Lung (tissue), 12 donors: Measurements from ENCODE around the gene STXBP6. TPM values are rescaled to one million over a fixed set of nuclear protein-coding genes. Genes with fewer than 3 reads are reported as not detected.

Experiments
- ATAC-seq: fragments of 200-7000 bp; cut with Tn5 transposase; one replicate; pipeline ENCODE4 v1.9.1; 2020; ENCODE audit warnings: moderate number of reproducible peaks; ENCODE audit not compliant: insufficient read depth, low FRiP score
- DNase-seq, 3 donors: peaks; one replicate each; pipeline ENCODE4 v3.0.0-alpha.2; 2013 to 2017
- H3K27ac ChIP-seq, 2 donors: one replicate each; pipeline ENCODE4 v1.5.1; 2013; ENCODE audit warnings: mild to moderate bottlenecking in 2 of 2, moderate library complexity in 2 of 2, control low read depth in 1 of 2, inconsistent platforms in 1 of 2, low read depth in 1 of 2, low read length in 1 of 2
- H3K27me3 ChIP-seq, 3 donors: one replicate each; pipeline ENCODE4 v1.5.1; 2013; ENCODE audit warnings: low read length in 2 of 3; ENCODE audit not compliant: control insufficient read depth in 3 of 3, insufficient read depth in 3 of 3
- H3K36me3 ChIP-seq, 4 donors: one replicate each; pipeline ENCODE4 v1.5.1; 2013; ENCODE audit warnings: low read length in 4 of 4, mild to moderate bottlenecking in 1 of 4, moderate library complexity in 1 of 4; ENCODE audit not compliant: control insufficient read depth in 4 of 4, insufficient read depth in 4 of 4
- H3K4me1 ChIP-seq, 5 donors: one replicate each; pipeline ENCODE4 v1.5.1; 2013; ENCODE audit warnings: low read length in 5 of 5, mild to moderate bottlenecking in 2 of 5, moderate library complexity in 1 of 5; ENCODE audit not compliant: control insufficient read depth in 5 of 5, insufficient read depth in 5 of 5
- H3K4me3 ChIP-seq: one replicate; pipeline ENCODE4 v1.5.1; 2013; ENCODE audit warnings: mild to moderate bottlenecking, control low read depth, moderate library complexity
- H3K9ac ChIP-seq, 2 donors: one replicate each; pipeline ENCODE4 v1.5.1; 2013; ENCODE audit warnings: low read length in 2 of 2, control low read depth in 1 of 2; ENCODE audit not compliant: insufficient read depth in 1 of 2
- H3K9me3 ChIP-seq, 4 donors: one replicate each; pipeline ENCODE4 v1.5.1; 2013; ENCODE audit warnings: low read length in 3 of 4, mild to moderate bottlenecking in 1 of 4, moderate library complexity in 1 of 4; ENCODE audit not compliant: control insufficient read depth in 4 of 4, insufficient read depth in 3 of 4
- CTCF ChIP-seq: IDR thresholded peaks from 2 replicates; pipeline ENCODE4 v1.5.1; 2012; ENCODE audit warnings: mild to moderate bottlenecking; ENCODE audit errors: control extremely low read depth, extremely low read depth
- whole genome bisulfite sequencing, 2 donors: extraction: QIAGEN DNeasy Blood & Tissue Kit; methylation state at CpG; one replicate each; pipeline ENCODE4 v1.1.7; 2013; 5-methylcytosine and 5-hydroxymethylcytosine counted together
- polyA plus RNA-seq, 2 donors: library from polyadenylated mRNA; stranded (reverse); fragments of 200-250 nt; gene quantifications; one replicate each; pipeline ENCODE4 v1.2.1, GENCODE V29; 2013
- total RNA-seq, 2 donors: library from RNA; depleted of rRNA in 1 of 2; stranded (reverse); fragments of >200 nt in 1 of 2; gene quantifications; one replicate each; pipeline ENCODE4 v1.2.1, GENCODE V29; 2014 to 2021
- donor health status: control.
- donor health status: control.
- donor health status: Bipolar disorder and iron deficiency.
- donor health status: healthy.
- donor health status: DM: yes; HTN: yes; CAD: no.

STXBP6 gene
- total and polyA plus RNA-seq, 4 donors: 9.3 to 42.5 (median 10.5) TPM

DNA sequence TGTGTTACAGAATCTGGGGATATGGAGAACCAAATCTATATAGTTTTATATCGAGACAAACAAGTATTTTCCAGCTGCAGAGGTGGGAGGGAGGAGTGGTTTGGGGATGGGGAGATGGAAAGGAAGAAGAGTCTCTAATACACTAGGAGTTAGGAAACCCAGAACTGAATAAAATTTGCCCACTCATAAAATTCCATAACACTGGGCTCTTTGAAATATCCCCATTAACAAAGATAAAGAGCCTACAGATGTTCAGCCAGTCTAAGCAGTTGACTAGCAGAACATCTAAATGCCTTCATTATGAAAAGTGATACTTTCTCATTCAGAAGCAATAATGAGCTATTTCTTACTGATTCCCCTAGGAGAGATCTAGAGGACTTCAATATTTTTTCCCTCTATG is 264.2 kb downstream of the STXBP6 start:
- no peak for DNase-seq
- H3K27ac ChIP-seq: no peak overlapping the region
- H3K9me3 ChIP-seq: no peaks in the 10 kb centered on the region
- no peak overlapping the region for H3K4me3 ChIP-seq
- 91 to 93% methylated on average over 1 of the region's 1 CpG for WGBS, 2 donors
- no peaks in the 10 kb centered on the region for H3K27me3 ChIP-seq
- peaks cover 0 to 39% (median 10%) of the 10 kb centered on the region in 5 donors for H3K4me1 ChIP-seq
- H3K9ac ChIP-seq: no peak overlapping the region
- no peak for ATAC-seq
- H3K36me3 ChIP-seq: no peaks in the 10 kb centered on the region
- TF ChIP-seq CTCF: no peak

- Histone ChIP-seq H3K9me3 (no peaks in the 10 kb centered on the region), H3K4me3 (no peak overlapping the region), H3K36me3 (no peaks in the 10 kb centered on the region), H3K27me3 (no peaks in the 10 kb centered on the region), H3K27ac (no peak overlapping the region), H3K4me1 (peaks cover 0 to 39% (median 10%) of the 10 kb centered on the region in 5 donors), H3K9ac (no peak overlapping the region)
- no peak for TF ChIP-seq CTCF
- ATAC-seq (no peak), DNase-seq (no peak)
Observed at GRCh38 chr14:24784981-24785380, 265.0 kb downstream of the STXBP6 start.

DNA sequence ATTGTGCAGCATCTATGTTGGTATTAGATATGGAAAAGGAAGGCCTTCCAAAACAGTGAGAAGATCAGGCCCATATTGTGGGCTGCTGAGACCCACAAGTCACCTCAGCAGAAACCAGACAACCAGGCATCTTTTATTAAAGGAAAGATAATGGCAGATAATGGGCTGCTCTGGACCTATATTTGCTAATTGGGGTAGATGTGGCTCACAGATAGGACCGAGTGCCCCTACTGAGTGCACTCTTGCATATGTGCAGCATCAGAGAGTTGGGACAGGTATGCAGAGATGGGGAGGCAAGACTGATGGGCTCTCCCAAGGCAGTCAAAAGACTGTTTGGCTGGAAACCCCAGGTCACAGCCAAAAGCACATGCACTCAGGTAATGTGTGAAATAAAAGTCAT is 266.2 kb downstream of the STXBP6 start:
- Histone ChIP-seq H3K9ac (no peak overlapping the region), H3K27me3 (no peaks in the 10 kb centered on the region), H3K4me3 (no peak overlapping the region), H3K9me3 (no peaks in the 10 kb centered on the region), H3K4me1 (peaks cover 0 to 33% (median 8%) of the 10 kb centered on the region in 5 donors), H3K27ac (no peak overlapping the region), H3K36me3 (no peaks in the 10 kb centered on the region)
- ATAC-seq (no peak), DNase-seq (no peak)
- 79 to 87% methylated on average over 1 of the region's 1 CpG for WGBS, 2 donors
- TF ChIP-seq CTCF: no peak

DNA sequence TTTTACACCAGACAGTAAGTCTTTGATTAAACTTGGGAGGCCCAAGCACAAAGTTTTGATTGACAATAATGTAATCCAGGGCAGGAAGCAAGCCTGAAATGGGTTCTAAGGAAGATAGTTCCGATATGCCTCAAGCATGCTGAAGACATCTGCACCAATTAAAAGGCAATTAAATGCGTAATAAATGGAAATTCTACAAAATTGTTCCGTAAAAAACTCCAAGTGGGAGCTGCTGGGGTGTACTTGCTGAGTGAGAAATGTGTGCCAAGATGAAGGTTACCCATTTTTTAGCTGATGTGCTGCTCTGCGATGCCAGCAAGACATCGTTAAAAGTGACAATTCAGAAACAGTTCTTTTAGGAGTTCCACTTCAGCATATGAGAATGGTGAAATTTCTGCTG is 269.7 kb downstream of the STXBP6 start:
- ATAC-seq: no peak
- WGBS, 2 donors: 59 to 86% methylated on average over 5 of the region's 5 CpGs
- no peaks in the 10 kb centered on the region for H3K36me3 ChIP-seq
- DNase-seq: peak in 2 of 3 donors; percentile 69 to 74
- TF ChIP-seq CTCF: no peak
- H3K27me3 ChIP-seq: no peaks in the 10 kb centered on the region
- no peak overlapping the region for H3K9ac ChIP-seq
- no peak overlapping the region for H3K4me3 ChIP-seq
- H3K4me1 ChIP-seq: peaks cover 0 to 27% (median 1%) of the 10 kb centered on the region in 5 donors
- no peaks in the 10 kb centered on the region for H3K9me3 ChIP-seq
- no peak overlapping the region for H3K27ac ChIP-seq
